HCT116 (cell line): ENCODE data around the gene ADAP2.

Source experiments
- POLR2A ChIP-seq: IDR thresholded peaks from 2 replicates; pipeline ENCODE4 v1.7.0; 2011; ENCODE audit warnings: borderline replicate concordance; ENCODE audit not compliant: insufficient read depth, insufficient read length; ENCODE audit errors: extremely low read depth
- POLR2AphosphoS5 ChIP-seq: IDR thresholded peaks from 2 replicates; pipeline ENCODE4 v1.6.1; 2011; ENCODE audit warnings: mild to moderate bottlenecking, low read depth, low read length, moderate library complexity
- SRF ChIP-seq: IDR thresholded peaks from 2 replicates; pipeline ENCODE4 v1.6.1; 2012; ENCODE audit warnings: low read depth
- ZNF274 ChIP-seq: fragments of 200-500 bp; sonication (Bioruptor generic); IDR thresholded peaks from 2 replicates; pipeline ENCODE4 v1.6.1; 2014; ENCODE audit warnings: mild to moderate bottlenecking, low read depth, low read length, inconsistent platforms
- TF ChIP-seq, protein P1 (sequence below): IDR thresholded peaks from 2 replicates; pipeline ENCODE4 v1.6.1; 2012

GRCh38 chr17:30894236-30894635 lies 27.5 kb upstream of the ADAP2 start:
- TF ChIP-seq SRF = no peak
- TF ChIP-seq, protein P1, sequence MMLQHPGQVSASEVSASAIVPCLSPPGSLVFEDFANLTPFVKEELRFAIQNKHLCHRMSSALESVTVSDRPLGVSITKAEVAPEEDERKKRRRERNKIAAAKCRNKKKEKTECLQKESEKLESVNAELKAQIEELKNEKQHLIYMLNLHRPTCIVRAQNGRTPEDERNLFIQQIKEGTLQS = no peak
- no peak for TF ChIP-seq ZNF274
- TF ChIP-seq POLR2AphosphoS5 = no peak
- no peak for TF ChIP-seq POLR2A
